Kidney epithelial cell (primary cell): ENCODE measurements around the gene CHDH. TPM values are rescaled to one million over a fixed set of nuclear protein-coding genes. Genes with fewer than 3 reads are reported as not detected.

ENCODE experiments used
- DNase-seq: peaks from one replicate; pipeline ENCODE4 v3.0.0-alpha.2; 2010; ENCODE audit warnings: low read depth
- H3K27me3 ChIP-seq: 2 replicates; pipeline ENCODE4 v1.6.0; 2011; ENCODE audit warnings: low read length; ENCODE audit not compliant: control insufficient read depth, insufficient read depth
- H3K36me3 ChIP-seq: 2 replicates; pipeline ENCODE4 v1.5.1; 2011; ENCODE audit warnings: low read length; ENCODE audit not compliant: control insufficient read depth, insufficient read depth
- H3K4me3 ChIP-seq: 2 replicates; pipeline ENCODE4 v1.5.1; 2011; ENCODE audit warnings: low read depth, mild to moderate bottlenecking, control low read depth, low read length
- total RNA-seq: library from RNA; depleted of rRNA; stranded (reverse); fragments of >200 nt; gene quantifications from 2 replicates; pipeline ENCODE4 v1.2.3, GENCODE V29; 2015
- TF ChIP-seq, protein P1 (sequence below): IDR thresholded peaks from 2 replicates; pipeline ENCODE4 v1.5.1; 2011; ENCODE audit warnings: mild to moderate bottlenecking, moderate library complexity, low read length, control low read depth, inconsistent platforms; ENCODE audit not compliant: insufficient read depth, poor library complexity, severe bottlenecking

CHDH gene
- total RNA-seq, 1 donor from 2014 or later, result 3.3 TPM

DNA sequence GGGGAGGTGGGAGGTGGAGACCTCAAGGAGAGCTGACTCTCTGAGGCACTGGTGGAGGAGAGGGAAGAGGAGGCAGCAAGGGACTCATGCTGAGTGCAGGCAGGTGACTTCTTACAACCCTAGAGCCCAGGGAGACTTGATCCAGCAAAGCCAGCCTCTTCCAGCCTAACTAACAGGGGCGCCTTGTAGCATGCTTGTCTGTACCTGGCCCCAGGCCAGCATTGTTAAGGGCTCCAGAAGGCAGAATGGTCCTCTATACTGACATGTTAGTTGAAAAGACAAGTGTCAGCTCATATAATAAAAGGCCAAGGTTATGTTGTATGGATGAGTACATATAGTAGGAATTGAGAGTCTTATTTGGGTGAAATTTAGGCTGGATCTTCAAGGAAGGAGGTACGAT, 65.4 kb downstream of the CHDH start:
- H3K36me3 ChIP-seq, result no peaks in the 10 kb centered on the region
- H3K27me3 ChIP-seq, result peaks cover 5% of the 10 kb centered on the region
- no peak for DNase-seq
- H3K4me3 ChIP-seq, result no peak overlapping the region
- TF ChIP-seq, protein P1, sequence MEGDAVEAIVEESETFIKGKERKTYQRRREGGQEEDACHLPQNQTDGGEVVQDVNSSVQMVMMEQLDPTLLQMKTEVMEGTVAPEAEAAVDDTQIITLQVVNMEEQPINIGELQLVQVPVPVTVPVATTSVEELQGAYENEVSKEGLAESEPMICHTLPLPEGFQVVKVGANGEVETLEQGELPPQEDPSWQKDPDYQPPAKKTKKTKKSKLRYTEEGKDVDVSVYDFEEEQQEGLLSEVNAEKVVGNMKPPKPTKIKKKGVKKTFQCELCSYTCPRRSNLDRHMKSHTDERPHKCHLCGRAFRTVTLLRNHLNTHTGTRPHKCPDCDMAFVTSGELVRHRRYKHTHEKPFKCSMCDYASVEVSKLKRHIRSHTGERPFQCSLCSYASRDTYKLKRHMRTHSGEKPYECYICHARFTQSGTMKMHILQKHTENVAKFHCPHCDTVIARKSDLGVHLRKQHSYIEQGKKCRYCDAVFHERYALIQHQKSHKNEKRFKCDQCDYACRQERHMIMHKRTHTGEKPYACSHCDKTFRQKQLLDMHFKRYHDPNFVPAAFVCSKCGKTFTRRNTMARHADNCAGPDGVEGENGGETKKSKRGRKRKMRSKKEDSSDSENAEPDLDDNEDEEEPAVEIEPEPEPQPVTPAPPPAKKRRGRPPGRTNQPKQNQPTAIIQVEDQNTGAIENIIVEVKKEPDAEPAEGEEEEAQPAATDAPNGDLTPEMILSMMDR, result no peak

DNA sequence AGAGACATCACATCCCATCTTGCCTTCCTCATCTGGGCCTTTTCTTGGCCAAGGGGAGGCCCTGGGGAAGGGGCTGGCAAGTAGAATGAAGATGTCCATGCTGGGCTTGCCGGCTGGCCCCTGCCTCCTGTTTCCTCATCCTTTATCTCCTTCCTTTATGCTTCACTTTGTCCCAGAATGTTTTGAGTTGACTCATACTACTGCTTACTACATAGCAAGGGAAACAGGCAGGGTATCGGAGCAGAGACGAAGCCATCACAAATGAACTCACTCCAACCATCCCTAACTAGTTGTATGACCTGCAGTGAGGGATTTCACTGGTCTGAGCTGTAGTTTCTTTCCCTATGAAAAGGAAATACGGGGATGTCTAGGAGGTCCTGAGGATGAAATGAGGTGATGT, 66.0 kb downstream of the CHDH start:
- no peaks in the 10 kb centered on the region for H3K36me3 ChIP-seq
- peaks cover 2% of the 10 kb centered on the region for H3K27me3 ChIP-seq
- H3K4me3 ChIP-seq, result no peak overlapping the region
- TF ChIP-seq, protein P1, result no peak
- no peak for DNase-seq

DNA sequence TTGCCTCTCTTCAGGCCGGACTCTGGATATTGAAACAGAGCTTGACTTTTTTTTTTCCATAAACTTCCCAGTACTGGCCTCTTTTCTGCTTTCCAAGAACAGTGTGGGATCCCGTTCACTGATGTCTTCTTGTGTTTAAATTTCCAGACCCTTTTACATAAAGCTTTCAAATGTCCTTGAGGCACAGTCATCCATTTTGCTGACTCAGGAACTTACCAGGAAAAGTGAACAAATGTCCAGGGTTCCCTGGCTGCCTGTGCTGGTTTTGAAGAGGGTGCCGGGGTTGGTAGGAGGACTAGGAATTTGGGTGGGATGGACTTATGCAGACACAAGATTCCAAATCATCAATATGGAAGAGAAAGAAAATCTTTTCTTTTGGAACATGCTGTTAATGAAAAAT, 68.1 kb downstream of the CHDH start:
- H3K36me3 ChIP-seq, result no peaks in the 10 kb centered on the region
- H3K27me3 ChIP-seq, result peaks cover 2% of the 10 kb centered on the region
- TF ChIP-seq, protein P1, result no peak
- DNase-seq, result no peak
- H3K4me3 ChIP-seq, result no peak overlapping the region

DNA sequence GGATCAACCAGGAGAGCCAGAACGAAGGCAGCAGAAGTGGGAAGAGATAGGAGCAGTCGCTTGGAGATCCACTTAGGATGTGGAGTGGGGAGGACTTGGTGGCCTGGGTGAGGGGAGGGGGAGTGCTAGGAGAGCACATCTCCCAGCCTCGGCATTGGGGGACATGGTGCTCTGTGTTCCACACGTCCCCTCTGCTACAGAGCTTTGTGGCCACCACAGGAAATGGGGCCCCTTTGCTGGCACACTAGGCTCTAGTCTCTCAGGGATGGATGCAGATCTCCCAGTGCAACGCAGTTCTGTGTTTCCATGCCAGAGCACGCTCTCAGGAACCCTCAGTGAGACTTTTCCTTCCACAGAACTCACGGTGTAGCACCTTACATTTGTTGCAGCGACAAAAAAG, 68.8 kb downstream of the CHDH start:
- Histone ChIP-seq H3K27me3 (no peaks in the 10 kb centered on the region), H3K4me3 (no peak overlapping the region), H3K36me3 (no peaks in the 10 kb centered on the region)
- no peak for DNase-seq
- TF ChIP-seq, protein P1, result no peak

DNA sequence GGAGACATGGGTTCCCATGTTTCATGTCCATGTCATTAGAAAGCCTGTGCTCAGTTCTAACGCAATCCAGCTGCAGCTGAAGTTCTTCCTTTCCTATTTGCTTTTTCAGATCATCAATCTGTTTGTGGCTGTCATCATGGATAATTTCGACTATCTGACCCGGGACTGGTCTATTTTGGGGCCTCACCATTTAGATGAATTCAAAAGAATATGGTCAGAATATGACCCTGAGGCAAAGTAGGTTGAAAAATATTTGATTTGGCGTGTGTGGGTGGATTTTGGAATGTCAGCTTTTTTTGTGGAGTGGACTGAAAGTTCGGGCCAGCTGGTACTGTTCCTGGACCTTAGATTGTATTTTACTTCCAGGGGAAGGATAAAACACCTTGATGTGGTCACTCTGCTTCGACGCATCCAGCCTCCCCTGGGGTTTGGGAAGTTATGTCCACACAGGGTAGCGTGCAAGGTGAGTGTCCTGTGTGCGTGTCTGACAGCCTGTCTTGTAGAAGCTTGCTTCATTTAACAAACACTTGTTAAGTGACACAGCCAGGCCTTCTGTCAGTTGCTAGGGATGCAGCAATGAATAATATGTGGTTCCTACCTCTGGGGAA, 69.6 kb downstream of the CHDH start:
- TF ChIP-seq, protein P1, result no peak
- H3K27me3 ChIP-seq, result no peaks in the 10 kb centered on the region
- H3K4me3 ChIP-seq, result no peak overlapping the region
- DNase-seq, result no peak
- H3K36me3 ChIP-seq, result no peaks in the 10 kb centered on the region

DNA sequence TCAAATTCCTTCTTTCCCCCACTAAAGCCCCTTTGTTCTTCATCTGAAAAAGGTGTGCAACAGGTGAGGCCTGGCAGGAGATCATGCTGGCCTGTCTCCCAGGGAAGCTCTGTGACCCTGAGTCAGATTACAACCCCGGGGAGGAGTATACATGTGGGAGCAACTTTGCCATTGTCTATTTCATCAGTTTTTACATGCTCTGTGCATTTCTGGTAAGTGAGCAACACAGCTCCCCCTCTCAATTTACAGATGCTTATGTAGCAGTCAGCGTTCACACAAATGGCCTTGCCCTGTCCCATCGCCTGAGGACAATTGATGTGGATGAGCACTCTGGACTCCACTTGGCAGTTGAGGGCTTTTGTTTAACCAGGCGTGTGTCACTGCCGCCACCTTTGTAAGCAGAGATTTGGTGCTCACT, 70.4 kb downstream of the CHDH start:
- DNase-seq, result no peak
- no peaks in the 10 kb centered on the region for H3K27me3 ChIP-seq
- TF ChIP-seq, protein P1, result no peak
- H3K36me3 ChIP-seq, result no peaks in the 10 kb centered on the region
- no peak overlapping the region for H3K4me3 ChIP-seq
